IPS-18c (cell line): ENCODE results near the gene RALGPS2.
"Not testable (repeated sequence)": the region's sequence is repeated elsewhere in the genome, so short reads cannot be mapped to it uniquely, and the experiment has no call there.

Experiments
- H3K4me3 ChIP-seq: 2 replicates; pipeline ENCODE4 v1.7.0; 2013; ENCODE audit warnings: low read depth, mild to moderate bottlenecking, low read length, moderate library complexity; ENCODE audit not compliant: insufficient read depth
- H3K9me3 ChIP-seq: one replicate; pipeline ENCODE4 v1.6.1; 2013; ENCODE audit warnings: mild to moderate bottlenecking, low read length, moderate library complexity; ENCODE audit not compliant: control insufficient read depth, insufficient read depth

The RALGPS2 gene

DNA sequence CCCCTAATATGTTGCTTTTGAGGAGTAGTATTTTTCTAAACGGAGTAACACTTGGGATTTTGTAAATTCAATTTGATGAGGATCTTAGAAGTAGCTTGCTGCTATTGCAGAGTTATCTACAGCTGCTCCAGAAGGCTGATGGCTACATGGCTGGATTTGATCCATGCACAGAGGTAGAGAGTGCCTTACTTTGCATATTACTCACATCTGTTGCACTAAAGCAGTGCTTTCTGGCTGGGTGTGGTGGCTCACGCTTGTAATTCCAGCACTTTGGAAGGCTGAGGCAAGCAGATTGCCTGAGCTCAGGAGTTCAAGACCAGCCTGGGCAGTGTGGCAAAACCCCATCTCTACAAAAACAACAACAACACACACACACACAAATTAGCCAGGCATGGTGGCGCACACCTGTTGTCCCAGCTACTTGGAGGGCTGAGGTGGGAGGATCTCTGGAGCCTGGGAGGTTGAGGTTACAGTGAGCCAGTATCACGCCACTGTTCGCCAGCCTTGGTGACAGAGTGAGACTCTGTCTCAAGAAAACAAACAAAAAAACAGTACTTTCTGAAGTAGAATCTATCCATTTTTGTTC, 24.6 kb downstream of the RALGPS2 start:
- Histone ChIP-seq H3K9me3 (no peaks in the 10 kb centered on the region), H3K4me3 (no peak overlapping the region)

GRCh38 chr1:178751046-178751445, 26.0 kb downstream of the RALGPS2 start:
- no peaks in the 10 kb centered on the region for H3K9me3 ChIP-seq

DNA sequence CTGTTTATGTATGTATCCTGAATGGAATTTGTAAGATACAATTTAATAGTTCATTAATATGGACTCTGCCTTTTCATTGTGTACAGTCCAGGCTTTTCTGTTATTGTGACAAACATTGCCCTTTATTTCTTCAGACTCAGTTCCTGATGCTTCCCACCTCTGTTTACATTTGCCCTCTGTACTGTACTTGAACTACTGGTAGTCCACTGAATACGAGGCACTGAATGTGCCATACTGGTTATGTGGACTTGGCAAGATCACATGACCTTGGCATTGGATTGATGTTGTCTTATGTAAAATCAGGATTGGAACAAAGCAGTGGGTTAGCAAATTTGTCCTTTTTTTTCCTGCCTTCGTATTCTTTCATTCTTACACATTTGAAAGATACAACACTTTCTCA, 27.8 kb downstream of the RALGPS2 start:
- no peak overlapping the region for H3K4me3 ChIP-seq
- H3K9me3 ChIP-seq, result no peaks in the 10 kb centered on the region

More at GRCh38 chr1:178751046-178751445, 26.0 kb downstream of the RALGPS2 start:
- no peak overlapping the region for H3K4me3 ChIP-seq

DNA sequence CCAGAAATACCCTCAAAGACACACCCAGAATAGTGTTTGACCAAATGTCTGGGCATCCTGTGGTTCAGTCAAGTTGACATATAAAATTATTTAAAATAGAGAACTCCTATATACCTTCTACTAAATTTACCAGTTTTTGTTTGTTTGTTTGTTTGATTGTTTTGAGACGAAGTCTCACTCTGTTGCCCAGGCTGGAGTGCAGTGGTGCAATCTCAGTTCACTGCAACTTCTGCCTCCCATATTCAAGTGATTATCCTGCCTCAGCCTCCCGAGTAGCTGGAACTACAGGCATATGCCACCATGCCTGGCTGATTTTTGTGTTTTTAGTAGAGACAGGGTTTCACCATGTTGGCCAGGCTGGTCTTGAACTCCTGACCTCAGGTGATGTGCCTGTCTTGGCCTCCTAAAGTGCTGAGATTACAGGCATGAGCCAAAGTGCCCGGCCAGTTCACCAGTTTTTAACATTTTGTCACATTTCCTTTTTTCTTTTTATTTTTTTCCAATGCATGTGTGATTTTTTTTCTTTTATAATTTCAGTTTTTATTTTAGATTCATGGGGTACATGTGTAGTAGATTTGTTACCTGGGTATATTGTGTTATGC, 29.7 kb downstream of the RALGPS2 start:
- H3K9me3 ChIP-seq, H3K4me3 ChIP-seq: not testable (repeated sequence)

- no peak overlapping the region for H3K4me3 ChIP-seq
- peaks cover 4% of the 10 kb centered on the region for H3K9me3 ChIP-seq
These were observed 43.4 kb downstream of the RALGPS2 start for GRCh38 chr1:178768423-178768822.

DNA sequence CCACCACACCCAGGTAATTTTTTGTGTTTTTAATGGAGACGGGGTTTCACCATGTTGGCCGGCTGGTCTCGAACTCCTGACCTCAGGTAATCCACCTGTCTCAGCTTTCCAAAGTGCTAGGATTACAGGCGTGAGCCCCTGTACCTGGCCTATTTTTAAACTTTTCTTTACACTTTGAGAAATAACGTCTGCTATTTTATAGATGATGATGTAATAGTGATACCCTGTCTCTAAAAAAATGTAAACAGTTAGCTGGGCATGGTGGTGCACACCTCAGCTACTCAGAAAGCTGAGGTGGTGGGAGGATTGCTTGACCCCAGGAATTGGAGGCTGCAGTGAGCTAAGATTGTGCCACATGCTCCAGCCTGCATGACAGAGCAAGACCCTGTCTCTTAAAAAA, 47.9 kb downstream of the RALGPS2 start:
- Histone ChIP-seq H3K9me3 (peaks cover 4% of the 10 kb centered on the region), H3K4me3 (no peak overlapping the region)

- peaks cover 2% of the 10 kb centered on the region for H3K9me3 ChIP-seq
- H3K4me3 ChIP-seq, result no peak overlapping the region
These were observed 49.2 kb downstream of the RALGPS2 start for GRCh38 chr1:178774263-178774662.

- no peaks in the 10 kb centered on the region for H3K9me3 ChIP-seq
- H3K4me3 ChIP-seq, result no peak overlapping the region
These were observed 51.5 kb downstream of the RALGPS2 start for GRCh38 chr1:178776553-178776952.

DNA sequence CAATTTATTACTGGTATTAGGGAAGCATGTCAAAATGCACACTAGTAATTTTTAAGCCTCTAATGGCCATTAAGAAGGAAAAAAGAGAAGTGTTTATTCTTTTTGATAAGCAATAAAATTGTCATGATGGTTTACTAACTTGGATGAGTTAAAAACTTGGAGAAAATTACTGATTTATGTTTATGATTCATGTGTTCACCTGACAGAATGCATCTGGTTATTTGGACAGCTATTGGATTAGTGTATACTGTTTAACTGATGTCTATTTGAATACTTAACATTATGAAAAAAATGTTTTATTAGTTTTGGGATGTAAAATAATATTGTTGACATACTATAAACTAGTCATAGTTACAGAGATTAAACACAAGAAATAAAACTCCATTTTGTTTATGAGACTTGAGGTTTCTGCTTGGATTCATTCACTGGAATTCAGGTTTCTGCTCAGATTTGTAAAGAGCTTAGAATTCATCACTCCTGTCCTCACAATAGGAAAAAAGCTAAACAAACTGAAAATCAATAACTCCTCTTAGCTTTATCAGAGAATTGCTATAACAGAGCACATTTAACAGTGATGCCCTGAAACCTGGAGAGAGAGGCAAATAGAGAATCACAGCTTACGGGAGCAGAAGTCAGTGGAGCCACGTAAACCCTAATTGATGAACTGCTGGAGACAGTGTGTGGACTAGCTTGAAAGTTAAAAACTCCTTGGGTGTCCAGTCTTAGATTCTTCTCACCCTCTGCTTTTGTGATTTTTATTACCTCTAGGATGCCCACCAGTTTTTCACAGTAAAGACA, 56.7 kb downstream of the RALGPS2 start:
- Histone ChIP-seq H3K9me3 (no peaks in the 10 kb centered on the region), H3K4me3 (no peak overlapping the region)

GRCh38 chr1:178784131-178784536, 59.1 kb downstream of the RALGPS2 start:
- Histone ChIP-seq H3K9me3 (no peaks in the 10 kb centered on the region), H3K4me3 (no peak overlapping the region)

DNA sequence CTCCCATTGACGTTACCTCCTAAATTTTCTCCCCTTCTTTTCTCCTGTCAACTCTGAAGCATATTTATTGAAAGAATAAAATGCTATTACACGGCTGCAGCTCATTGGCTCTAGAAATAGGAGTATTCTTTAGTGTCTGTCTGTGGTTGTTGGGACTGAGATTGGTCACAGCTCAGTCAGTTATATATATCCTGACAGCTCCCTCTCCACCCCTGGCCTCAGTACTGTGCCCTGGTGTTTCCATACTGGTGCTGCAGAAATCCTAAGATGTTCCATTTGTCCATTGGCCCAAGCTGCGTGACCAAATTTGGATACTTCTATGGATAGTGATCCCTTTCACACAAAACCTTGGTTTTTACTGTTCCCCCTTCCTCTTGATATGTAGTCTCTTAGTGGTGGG, 67.3 kb downstream of the RALGPS2 start:
- H3K9me3 ChIP-seq, result no peaks in the 10 kb centered on the region
- no peak overlapping the region for H3K4me3 ChIP-seq

- Histone ChIP-seq H3K9me3 (no peaks in the 10 kb centered on the region), H3K4me3 (no peak overlapping the region)
These were observed 71.0 kb downstream of the RALGPS2 start for GRCh38 chr1:178796013-178796412.

DNA sequence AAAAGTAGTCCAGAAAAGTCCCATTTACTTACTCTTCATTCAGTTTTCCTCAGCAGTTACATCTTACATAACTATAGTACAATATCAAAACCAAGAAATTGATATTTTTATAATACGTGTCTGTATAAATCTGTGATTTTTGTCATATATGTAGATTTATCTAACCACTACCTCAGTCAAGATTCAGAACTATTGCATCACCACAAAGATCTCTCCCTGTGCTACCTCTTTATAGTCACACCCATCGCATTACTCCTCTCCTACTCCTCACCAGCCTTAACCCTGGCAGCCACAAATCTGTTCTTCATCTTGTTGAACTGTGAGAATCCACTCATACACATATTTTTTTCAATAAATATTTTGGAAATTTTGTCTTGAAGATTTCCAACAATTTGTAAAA, 72.5 kb downstream of the RALGPS2 start:
- no peak overlapping the region for H3K4me3 ChIP-seq

GRCh38 chr1:178798232-178798861, 73.3 kb downstream of the RALGPS2 start:
- Histone ChIP-seq H3K4me3 (no peak overlapping the region), H3K9me3 (no peaks in the 10 kb centered on the region)

More for the DNA sequence above, 72.5 kb downstream of the RALGPS2 start:
- H3K9me3 ChIP-seq, result no peaks in the 10 kb centered on the region

DNA sequence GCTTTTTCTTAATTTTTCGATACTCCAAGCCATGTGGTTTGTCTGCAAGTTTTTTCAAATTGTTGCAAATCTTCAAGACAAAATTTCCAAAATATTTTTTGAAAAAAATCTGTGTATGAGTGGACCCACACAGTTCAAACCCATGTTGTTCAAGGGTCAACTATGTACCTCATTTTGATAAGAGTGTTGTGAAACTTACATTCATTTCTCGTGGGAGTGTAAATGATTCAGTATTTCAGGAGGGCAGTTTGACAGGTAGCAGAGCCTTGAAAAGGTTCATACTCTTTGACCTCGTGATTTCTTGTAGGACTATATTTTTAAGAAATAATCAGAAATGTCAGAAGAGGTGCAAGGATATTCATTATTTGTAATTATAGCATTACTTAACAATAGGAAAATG, 77.8 kb downstream of the RALGPS2 start:
- Histone ChIP-seq H3K9me3 (no peaks in the 10 kb centered on the region), H3K4me3 (no peak overlapping the region)

DNA sequence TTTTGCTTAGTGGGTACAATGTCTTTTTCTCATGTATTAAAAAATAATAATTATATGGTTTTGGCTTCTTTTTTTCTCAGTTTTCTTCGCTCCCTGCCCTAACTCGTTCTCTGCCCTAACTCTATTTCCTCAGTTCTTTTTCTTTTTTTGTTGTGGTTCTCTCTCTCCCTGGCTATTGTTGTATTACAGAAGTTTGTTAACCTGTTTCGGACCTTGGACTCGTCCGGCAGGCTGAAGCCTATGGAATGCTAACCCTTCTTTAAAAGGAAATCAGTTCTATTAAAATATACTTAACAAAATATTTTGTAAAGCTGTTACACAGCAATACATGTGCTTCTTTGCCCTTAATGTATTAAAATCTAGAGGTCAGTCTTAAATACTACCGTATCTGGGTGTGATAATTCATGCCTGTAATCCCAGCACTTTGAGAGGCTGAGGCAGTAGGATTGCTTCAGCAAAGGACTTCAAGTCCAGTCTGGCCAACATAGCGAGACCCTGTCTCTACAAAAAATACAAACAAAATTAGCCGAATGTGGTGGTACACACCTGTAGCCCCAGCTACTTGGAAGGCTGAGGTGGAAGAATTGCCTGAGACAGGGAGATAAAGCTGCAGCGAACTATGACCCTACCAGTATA, 81.7 kb downstream of the RALGPS2 start:
- Histone ChIP-seq H3K4me3 (no peak overlapping the region), H3K9me3 (no peaks in the 10 kb centered on the region)

DNA sequence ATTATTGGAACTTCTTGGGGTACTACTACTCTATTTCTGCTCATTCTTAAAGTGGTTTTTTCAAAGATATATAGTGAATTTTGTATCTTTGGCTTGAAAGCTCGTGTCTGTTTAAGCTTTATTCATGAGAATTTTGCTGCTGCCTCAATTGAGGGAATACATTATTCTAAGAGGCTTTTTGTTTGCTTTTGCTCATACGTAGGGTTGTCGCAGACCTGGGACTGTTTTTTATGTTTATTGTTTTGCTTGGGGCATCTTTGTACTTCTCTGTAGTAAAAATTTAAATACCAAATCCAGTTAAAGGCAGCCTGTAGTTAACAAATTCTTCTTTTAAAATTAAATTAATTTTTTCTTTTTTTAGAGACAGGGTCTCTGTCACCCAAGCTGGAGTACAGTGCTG, 83.5 kb downstream of the RALGPS2 start:
- Histone ChIP-seq H3K9me3 (no peaks in the 10 kb centered on the region), H3K4me3 (no peak overlapping the region)
